Urinary bladder (tissue), 4 donors: ENCODE data around the gene DTD2. TPM values are rescaled to one million over a fixed set of nuclear protein-coding genes. Genes with fewer than 3 reads are reported as not detected.
"Not testable (repeated sequence)": the region's sequence is repeated elsewhere in the genome, so short reads cannot be mapped to it uniquely, and the experiment has no call there.

Experiments
- DNase-seq: peaks from one replicate; pipeline ENCODE4 v3.0.0-alpha.2; 2015; ENCODE audit errors: extremely low spot score
- H3K27ac ChIP-seq: one replicate; pipeline ENCODE4 v1.5.1; 2013; ENCODE audit warnings: low read depth, mild to moderate bottlenecking, moderate library complexity
- H3K36me3 ChIP-seq: one replicate; pipeline ENCODE4 v1.6.1; 2013; ENCODE audit warnings: mild to moderate bottlenecking, moderate library complexity; ENCODE audit not compliant: insufficient read depth
- H3K4me1 ChIP-seq: one replicate; pipeline ENCODE4 v1.6.1; 2013; ENCODE audit warnings: mild to moderate bottlenecking, moderate library complexity; ENCODE audit not compliant: insufficient read depth
- H3K4me3 ChIP-seq: one replicate; pipeline ENCODE4 v1.5.1; 2013; ENCODE audit warnings: low read depth, low read length
- WGBS: extraction: QIAGEN DNeasy Blood & Tissue Kit; methylation state at CpG from one replicate; pipeline ENCODE4 v1.1.7; 2013; 5-methylcytosine and 5-hydroxymethylcytosine counted together
- polyA plus RNA-seq: library from polyadenylated mRNA; stranded (reverse); fragments of 200-250 nt; gene quantifications from one replicate; pipeline ENCODE4 v1.2.3, GENCODE V29; 2013
- total RNA-seq: library from RNA; depleted of rRNA; stranded (reverse); fragments of >200 nt; gene quantifications from one replicate; pipeline ENCODE4 v1.2.3, GENCODE V29; 2014
- donor health status: healthy with polysubstance abuse.
- donor health status: healthy.

Gene DTD2
- total and polyA plus RNA-seq, 2 donors, result 13.6 to 39.1 TPM

DNA sequence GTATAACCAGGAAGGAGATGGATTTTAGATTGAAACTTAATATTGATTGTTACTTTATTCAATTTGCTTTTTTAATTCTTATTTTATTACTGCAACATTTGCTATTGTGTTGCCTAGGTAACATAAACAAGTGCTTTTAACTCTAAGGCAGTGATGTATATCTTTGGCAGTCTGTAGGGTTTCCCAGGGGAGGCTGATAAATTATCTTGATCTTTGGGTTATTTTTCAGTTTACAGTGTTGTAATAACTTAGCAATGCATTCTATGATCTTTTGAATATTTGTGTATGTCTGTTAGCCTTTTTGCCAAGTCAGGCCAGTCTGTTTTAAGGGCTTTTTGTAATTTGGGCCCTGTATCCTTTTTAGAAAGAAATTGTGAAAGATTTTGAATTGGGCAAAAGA lies 7.8 kb upstream of the DTD2 start:
- DNase-seq, result no peak
- no peaks in the 10 kb centered on the region for H3K4me1 ChIP-seq
- no peaks in the 10 kb centered on the region for H3K36me3 ChIP-seq
- H3K4me3 ChIP-seq, result no peak overlapping the region
- H3K27ac ChIP-seq, result no peak overlapping the region

DNA sequence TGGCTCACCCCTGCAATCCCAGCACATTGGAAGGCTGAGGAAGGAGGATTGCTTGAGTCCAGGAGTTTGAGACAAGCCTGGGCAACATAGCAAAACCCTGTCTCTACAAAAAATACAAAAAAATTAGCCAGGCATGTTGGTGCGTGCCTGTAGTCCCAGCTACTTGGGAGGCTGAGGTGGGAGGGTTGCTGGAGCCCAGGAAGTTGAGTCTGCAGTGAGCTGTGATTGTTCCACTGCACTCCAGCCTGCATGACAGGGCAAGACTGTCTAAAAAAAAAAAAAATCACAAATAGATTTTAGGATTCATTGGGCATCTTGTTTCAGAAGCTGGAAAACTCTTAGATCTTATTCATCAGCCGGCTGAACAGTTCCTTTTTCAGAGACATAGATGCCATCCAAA lies 5.1 kb upstream of the DTD2 start:
- H3K36me3 ChIP-seq, H3K27ac ChIP-seq, DNase-seq, H3K4me3 ChIP-seq, H3K4me1 ChIP-seq: not testable (repeated sequence)
- WGBS, result 84% methylated on average over 2 of the region's 2 CpGs

GRCh38 chr14:31461545-31461944 lies 4.2 kb upstream of the DTD2 start:
- no peak overlapping the region for H3K27ac ChIP-seq
- no peaks in the 10 kb centered on the region for H3K36me3 ChIP-seq
- no peak for DNase-seq
- H3K4me1 ChIP-seq, result no peaks in the 10 kb centered on the region
- H3K4me3 ChIP-seq, result no peak overlapping the region
- WGBS, result 90% methylated on average over 3 of the region's 3 CpGs

DNA sequence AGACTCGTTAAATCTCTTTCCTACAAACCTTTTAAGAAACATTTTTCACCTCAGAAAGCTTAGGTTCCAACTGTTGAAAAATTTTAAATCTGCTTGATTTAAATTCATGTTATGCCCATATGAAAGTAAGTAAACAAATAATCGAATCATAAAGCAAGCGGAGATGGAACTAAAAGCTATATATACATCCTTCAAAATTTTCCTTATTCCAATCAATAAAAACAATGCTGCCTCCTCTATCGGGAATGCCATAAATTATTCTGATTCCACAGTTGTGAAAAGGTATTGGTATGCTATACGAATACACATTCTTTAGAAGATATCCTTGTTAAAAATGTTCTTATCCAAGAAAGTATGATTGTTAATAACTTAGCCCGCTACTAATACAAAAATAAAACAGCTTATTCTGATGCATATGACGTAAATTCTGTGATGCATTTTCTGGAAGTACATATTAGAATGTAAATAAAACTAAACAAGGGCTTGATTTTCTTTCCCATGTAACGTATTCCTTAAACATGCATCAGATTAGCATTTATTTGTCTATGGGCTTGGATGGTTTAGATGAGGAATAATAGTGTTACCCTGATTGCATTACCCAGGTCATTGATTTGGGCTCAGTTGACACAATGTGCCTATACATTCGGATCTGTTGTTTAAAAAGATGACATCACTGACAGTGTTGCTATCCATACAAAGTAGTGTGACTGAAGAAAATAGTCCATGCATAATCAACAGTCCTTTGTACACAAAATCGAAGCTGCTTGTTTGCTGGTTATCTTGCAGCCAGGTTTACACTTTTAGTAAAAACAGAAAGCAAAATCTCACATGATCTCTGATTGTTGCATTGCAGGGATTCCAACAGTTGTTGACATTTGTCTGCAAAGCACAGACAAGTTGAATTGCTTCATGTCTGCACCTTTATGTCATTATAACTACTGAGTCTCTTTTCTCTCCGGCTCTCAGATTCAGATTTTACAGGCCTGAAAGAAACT lies 656 bp upstream of the DTD2 start:
- H3K4me1 ChIP-seq, result no peaks in the 10 kb centered on the region
- WGBS, result 42% methylated on average over 11 of the region's 11 CpGs
- no peak overlapping the region for H3K4me3 ChIP-seq
- no peak overlapping the region for H3K27ac ChIP-seq
- no peaks in the 10 kb centered on the region for H3K36me3 ChIP-seq
- DNase-seq, result no peak

GRCh38 chr14:31449971-31450610 lies 7.2 kb downstream of the DTD2 start:
- no peak overlapping the region for H3K4me3 ChIP-seq
- H3K36me3 ChIP-seq, result peaks cover 1% of the 10 kb centered on the region
- WGBS, result 30% methylated on average over 2 of the region's 2 CpGs
- no peaks in the 10 kb centered on the region for H3K4me1 ChIP-seq
- no peak overlapping the region for H3K27ac ChIP-seq
- no peak for DNase-seq

GRCh38 chr14:31449136-31449535 lies 8.2 kb downstream of the DTD2 start:
- H3K36me3 ChIP-seq, result peaks cover 1% of the 10 kb centered on the region
- 74% methylated on average over 8 of the region's 8 CpGs for WGBS

DNA sequence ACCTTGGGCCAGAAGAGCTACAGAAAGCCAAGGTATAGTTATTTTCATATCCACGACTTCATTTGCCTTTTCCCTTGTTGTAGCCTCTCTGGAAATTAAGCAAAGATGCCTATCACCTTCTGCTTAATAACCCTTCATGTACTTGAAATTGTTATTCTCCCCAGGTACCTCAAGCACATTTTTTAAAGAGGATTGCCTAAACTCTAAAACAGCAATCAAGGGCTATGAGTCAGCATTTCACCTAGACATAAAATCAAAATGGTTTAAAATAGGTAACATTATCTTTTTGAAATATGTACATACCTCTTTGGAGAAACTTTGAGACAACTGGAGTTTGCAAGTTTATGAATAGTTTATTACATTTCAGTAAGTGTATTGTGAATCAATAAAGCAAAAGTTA lies 11.6 kb downstream of the DTD2 start:
- WGBS, result 92% methylated on average over 1 of the region's 1 CpG
- peaks cover 1% of the 10 kb centered on the region for H3K36me3 ChIP-seq
- no peaks in the 10 kb centered on the region for H3K4me1 ChIP-seq
- no peak overlapping the region for H3K4me3 ChIP-seq
- DNase-seq, result no peak
- H3K27ac ChIP-seq, result no peak overlapping the region

More at GRCh38 chr14:31449136-31449535, 8.2 kb downstream of the DTD2 start:
- Histone ChIP-seq H3K4me3 (no peak overlapping the region), H3K4me1 (no peaks in the 10 kb centered on the region), H3K27ac (no peak overlapping the region)
- no peak for DNase-seq

GRCh38 chr14:31442284-31442683 lies 15.0 kb downstream of the DTD2 start:
- no peak overlapping the region for H3K27ac ChIP-seq
- H3K4me1 ChIP-seq, result no peaks in the 10 kb centered on the region
- no peak overlapping the region for H3K4me3 ChIP-seq
- no peak for DNase-seq
- 77% methylated on average over 6 of the region's 6 CpGs for WGBS
- peaks cover 1% of the 10 kb centered on the region for H3K36me3 ChIP-seq

- peaks cover 1% of the 10 kb centered on the region for H3K36me3 ChIP-seq
- H3K27ac ChIP-seq, result no peak overlapping the region
- no peaks in the 10 kb centered on the region for H3K4me1 ChIP-seq
- H3K4me3 ChIP-seq, result no peak overlapping the region
- DNase-seq, result no peak
- WGBS, result 59% methylated on average over 7 of the region's 7 CpGs
Observed at GRCh38 chr14:31441273-31442111, 15.8 kb downstream of the DTD2 start.

DNA sequence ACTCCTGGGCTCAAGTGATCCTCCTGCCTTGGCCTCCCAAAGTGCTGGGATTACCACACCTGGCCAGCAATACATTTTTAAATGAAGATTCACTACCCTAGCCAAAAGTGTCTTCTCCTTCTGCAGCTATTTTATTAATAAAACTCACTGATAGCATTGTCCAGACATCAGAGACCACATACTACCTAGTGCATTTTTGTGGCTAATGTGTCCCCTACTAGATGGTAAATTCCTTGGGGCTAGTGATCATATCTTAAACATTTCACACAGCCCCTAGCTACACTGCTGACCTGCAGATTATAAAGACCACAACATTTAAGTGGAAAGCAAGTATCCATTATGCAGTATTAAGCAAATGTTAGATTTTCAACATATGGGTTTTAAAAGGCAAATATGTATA lies 17.0 kb downstream of the DTD2 start:
- H3K27ac ChIP-seq, result no peak overlapping the region
- H3K36me3 ChIP-seq, result no peaks in the 10 kb centered on the region
- no peaks in the 10 kb centered on the region for H3K4me1 ChIP-seq
- no peak for DNase-seq
- no peak overlapping the region for H3K4me3 ChIP-seq

- Histone ChIP-seq H3K4me1 (no peaks in the 10 kb centered on the region), H3K27ac (no peak overlapping the region), H3K36me3 (no peaks in the 10 kb centered on the region), H3K4me3 (no peak overlapping the region)
- DNase-seq, result no peak
- 77% methylated on average over 2 of the region's 2 CpGs for WGBS
Observed at GRCh38 chr14:31439561-31439960, 17.7 kb downstream of the DTD2 start.

- not testable (repeated sequence) for DNase-seq
Observed at GRCh38 chr14:31437045-31437691, 20.1 kb downstream of the DTD2 start.

GRCh38 chr14:31435276-31435675 lies 22.0 kb downstream of the DTD2 start:
- no peak overlapping the region for H3K27ac ChIP-seq

More at GRCh38 chr14:31437045-31437691, 20.1 kb downstream of the DTD2 start:
- not testable (repeated sequence) for H3K36me3 ChIP-seq, H3K27ac ChIP-seq, H3K4me1 ChIP-seq, H3K4me3 ChIP-seq
- WGBS, result 92% methylated on average over 35 of the region's 45 CpGs

More at GRCh38 chr14:31435276-31435675, 22.0 kb downstream of the DTD2 start:
- H3K4me1 ChIP-seq, result no peaks in the 10 kb centered on the region
- no peak for DNase-seq
- H3K4me3 ChIP-seq, result no peak overlapping the region
- H3K36me3 ChIP-seq, result no peaks in the 10 kb centered on the region
